HepG2 (cell line): ENCODE measurements around the gene ZFHX3. TPM values are rescaled to one million over a fixed set of nuclear protein-coding genes. Genes with fewer than 3 reads are reported as not detected.

Source experiments
- ESRRA ChIP-seq: sonication (generic); formaldehyde crosslinking; IDR thresholded peaks from 2 replicates; pipeline ENCODE4 v1.5.1; 2020; ENCODE audit warnings: mild to moderate bottlenecking, low read depth, missing genetic modification reagents
- FOXA3 ChIP-seq: IDR thresholded peaks from 2 replicates; pipeline ENCODE4 v1.6.1; 2016; ENCODE audit warnings: missing genetic modification reagents, missing compliant biosample characterization
- GATAD2A ChIP-seq: IDR thresholded peaks from 2 replicates; pipeline ENCODE4 v1.6.1; 2016
- HNF4A ChIP-seq: sonication (generic); formaldehyde crosslinking; IDR thresholded peaks from 2 replicates; pipeline ENCODE4 v1.4.0; 2020; ENCODE audit warnings: missing genetic modification reagents
- MEF2D ChIP-seq: sonication (generic); formaldehyde crosslinking; IDR thresholded peaks from 2 replicates; pipeline ENCODE4 v1.5.1; 2020; ENCODE audit warnings: mild to moderate bottlenecking, missing genetic modification reagents
- NCOA2 ChIP-seq: sonication (generic); formaldehyde crosslinking; IDR thresholded peaks from 2 replicates; pipeline ENCODE4 v1.8.0; 2022; ENCODE audit warnings: inconsistent platforms
- PHF20 ChIP-seq: sonication (generic); formaldehyde crosslinking; IDR thresholded peaks from 2 replicates; pipeline ENCODE4 v1.5.0; 2020; ENCODE audit warnings: mild to moderate bottlenecking, missing genetic modification reagents
- SOX5 ChIP-seq: IDR thresholded peaks from 2 replicates; pipeline ENCODE4 v1.6.1; 2016; ENCODE audit warnings: borderline replicate concordance
- TARDBP ChIP-seq: sonication (generic); formaldehyde crosslinking; IDR thresholded peaks from 2 replicates; pipeline ENCODE4 v1.8.0; 2022; ENCODE audit warnings: mild to moderate bottlenecking, missing genetic modification reagents
- TP53 ChIP-seq: sonication (generic); formaldehyde crosslinking; conservative IDR thresholded peaks from 2 replicates; pipeline ENCODE4 v1.4.0; 2020; ENCODE audit warnings: missing genetic modification reagents
- ZNF350 ChIP-seq: sonication (generic); formaldehyde crosslinking; IDR thresholded peaks from 2 replicates; pipeline ENCODE4 v1.4.0; 2020; ENCODE audit warnings: mild to moderate bottlenecking, low read depth, missing genetic modification reagents, borderline replicate concordance
- polyA plus RNA-seq, 8 experiments: library from polyadenylated mRNA; depleted of rRNA in 3 of 8; stranded (reverse) in 7 of 8; unstranded in 1 of 8; fragments of >200 nt; fragmentation: Illumina TruSeq in 4 of 8; extraction: Trizol in 4 of 8; gene quantifications; 2 replicates each; pipeline versions ENCODE4 v1.2.1 to v1.2.3, GENCODE V29; 2011 to 2016; ENCODE audit warnings: low read depth in 4 of 8, missing spikeins in 1 of 8, mixed read lengths in 1 of 8; ENCODE audit not compliant: insufficient read depth in 1 of 8
- total RNA-seq, 5 experiments: library from RNA; depleted of rRNA; stranded (reverse); fragments of >200 nt; fragmentation: Illumina TruSeq; extraction: Trizol; gene quantifications; 2 replicates each; pipeline ENCODE4 v1.2.3, GENCODE V29; 2016; ENCODE audit warnings: low read depth in 1 of 5
- TF ChIP-seq, protein P1 (sequence below): sonication (generic); formaldehyde crosslinking; IDR thresholded peaks from 2 replicates; pipeline ENCODE4 v1.4.0; 2020; ENCODE audit warnings: missing genetic modification reagents
- TF ChIP-seq, protein P2 (sequence below): sonication (generic); formaldehyde crosslinking; conservative IDR thresholded peaks from 2 replicates; pipeline ENCODE4 v1.4.0; 2020; ENCODE audit warnings: mild to moderate bottlenecking, missing genetic modification reagents, moderate library complexity
- TF ChIP-seq, protein P3 (sequence below): sonication (generic); formaldehyde crosslinking; IDR thresholded peaks from 2 replicates; pipeline ENCODE4 v1.4.0; 2020; ENCODE audit warnings: missing genetic modification reagents
- TF ChIP-seq, protein P4 (sequence below): sonication (generic); formaldehyde crosslinking; IDR thresholded peaks from 2 replicates; pipeline ENCODE4 v1.5.1; 2020; ENCODE audit warnings: missing genetic modification reagents, mild to moderate bottlenecking, borderline replicate concordance

Gene ZFHX3
- total and polyA plus RNA-seq, 2 of the 13 experiments (the other 11 are each of a cell fraction or from before 2014, with no cell fraction given): 5.0 to 6.0 TPM

DNA sequence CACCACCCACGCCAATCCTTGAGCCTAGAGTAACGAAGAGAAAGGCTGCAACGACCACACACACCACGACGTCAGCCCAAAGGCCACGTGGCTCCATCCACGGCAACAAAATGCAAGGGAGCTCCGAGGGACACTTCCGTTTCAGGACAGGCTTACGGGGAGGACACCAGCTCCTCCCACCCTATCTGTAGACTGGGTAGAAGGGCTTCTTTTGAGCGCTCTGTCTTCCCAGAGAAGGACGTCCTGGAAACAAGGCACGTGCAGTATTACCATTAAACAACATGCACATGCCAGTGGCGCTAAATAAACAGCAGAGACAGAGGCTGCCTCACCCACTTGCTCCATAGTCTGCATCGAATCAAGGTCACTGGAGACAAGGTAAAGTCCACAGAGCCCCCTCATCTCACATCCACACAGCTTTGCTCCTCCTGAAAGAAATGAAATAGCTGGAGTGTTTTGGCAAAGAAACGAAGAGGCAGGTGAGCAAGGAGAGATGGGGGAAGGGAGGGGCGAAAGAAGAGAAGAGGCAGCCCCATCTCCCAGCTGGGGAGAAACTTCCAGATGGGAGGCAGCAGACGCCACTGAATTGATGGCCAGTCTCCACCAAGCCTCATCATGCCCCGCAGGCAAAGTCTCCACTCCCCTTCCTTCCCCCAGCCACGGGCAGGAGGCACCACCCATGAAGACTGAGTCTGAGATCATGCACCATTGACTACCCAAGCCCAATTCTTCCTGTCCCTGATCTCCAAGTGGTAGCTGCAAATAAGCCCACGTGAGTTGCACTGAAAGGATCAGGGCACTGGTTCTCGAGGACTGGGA, 24.0 kb downstream of the ZFHX3 start (continued):
- 0 out of 2 replicates have a peak, but pooled peaks have one; percentile 26 for TF ChIP-seq MEF2D (CRISPR knock-in tag)
- peak; percentile 94 for TF ChIP-seq GATAD2A
- peak; percentile 80 for TF ChIP-seq HNF4A (CRISPR knock-in tag)
- TF ChIP-seq NCOA2: peak; percentile 72
- TF ChIP-seq SOX5: peak; percentile 87
- TF ChIP-seq FOXA3 (CRISPR knock-in tag): peak; percentile 90
- peak; percentile 8; the same call in 1 of the 2 replicates for TF ChIP-seq ZNF350 (CRISPR knock-in tag)
- TF ChIP-seq, protein P1, sequence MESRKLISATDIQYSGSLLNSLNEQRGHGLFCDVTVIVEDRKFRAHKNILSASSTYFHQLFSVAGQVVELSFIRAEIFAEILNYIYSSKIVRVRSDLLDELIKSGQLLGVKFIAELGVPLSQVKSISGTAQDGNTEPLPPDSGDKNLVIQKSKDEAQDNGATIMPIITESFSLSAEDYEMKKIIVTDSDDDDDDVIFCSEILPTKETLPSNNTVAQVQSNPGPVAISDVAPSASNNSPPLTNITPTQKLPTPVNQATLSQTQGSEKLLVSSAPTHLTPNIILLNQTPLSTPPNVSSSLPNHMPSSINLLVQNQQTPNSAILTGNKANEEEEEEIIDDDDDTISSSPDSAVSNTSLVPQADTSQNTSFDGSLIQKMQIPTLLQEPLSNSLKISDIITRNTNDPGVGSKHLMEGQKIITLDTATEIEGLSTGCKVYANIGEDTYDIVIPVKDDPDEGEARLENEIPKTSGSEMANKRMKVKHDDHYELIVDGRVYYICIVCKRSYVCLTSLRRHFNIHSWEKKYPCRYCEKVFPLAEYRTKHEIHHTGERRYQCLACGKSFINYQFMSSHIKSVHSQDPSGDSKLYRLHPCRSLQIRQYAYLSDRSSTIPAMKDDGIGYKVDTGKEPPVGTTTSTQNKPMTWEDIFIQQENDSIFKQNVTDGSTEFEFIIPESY: peak; percentile 99
- TF ChIP-seq, protein P2, sequence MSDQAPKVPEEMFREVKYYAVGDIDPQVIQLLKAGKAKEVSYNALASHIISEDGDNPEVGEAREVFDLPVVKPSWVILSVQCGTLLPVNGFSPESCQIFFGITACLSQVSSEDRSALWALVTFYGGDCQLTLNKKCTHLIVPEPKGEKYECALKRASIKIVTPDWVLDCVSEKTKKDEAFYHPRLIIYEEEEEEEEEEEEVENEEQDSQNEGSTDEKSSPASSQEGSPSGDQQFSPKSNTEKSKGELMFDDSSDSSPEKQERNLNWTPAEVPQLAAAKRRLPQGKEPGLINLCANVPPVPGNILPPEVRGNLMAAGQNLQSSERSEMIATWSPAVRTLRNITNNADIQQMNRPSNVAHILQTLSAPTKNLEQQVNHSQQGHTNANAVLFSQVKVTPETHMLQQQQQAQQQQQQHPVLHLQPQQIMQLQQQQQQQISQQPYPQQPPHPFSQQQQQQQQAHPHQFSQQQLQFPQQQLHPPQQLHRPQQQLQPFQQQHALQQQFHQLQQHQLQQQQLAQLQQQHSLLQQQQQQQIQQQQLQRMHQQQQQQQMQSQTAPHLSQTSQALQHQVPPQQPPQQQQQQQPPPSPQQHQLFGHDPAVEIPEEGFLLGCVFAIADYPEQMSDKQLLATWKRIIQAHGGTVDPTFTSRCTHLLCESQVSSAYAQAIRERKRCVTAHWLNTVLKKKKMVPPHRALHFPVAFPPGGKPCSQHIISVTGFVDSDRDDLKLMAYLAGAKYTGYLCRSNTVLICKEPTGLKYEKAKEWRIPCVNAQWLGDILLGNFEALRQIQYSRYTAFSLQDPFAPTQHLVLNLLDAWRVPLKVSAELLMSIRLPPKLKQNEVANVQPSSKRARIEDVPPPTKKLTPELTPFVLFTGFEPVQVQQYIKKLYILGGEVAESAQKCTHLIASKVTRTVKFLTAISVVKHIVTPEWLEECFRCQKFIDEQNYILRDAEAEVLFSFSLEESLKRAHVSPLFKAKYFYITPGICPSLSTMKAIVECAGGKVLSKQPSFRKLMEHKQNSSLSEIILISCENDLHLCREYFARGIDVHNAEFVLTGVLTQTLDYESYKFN (CRISPR knock-in tag): peak; percentile 49
- TF ChIP-seq, protein P3, sequence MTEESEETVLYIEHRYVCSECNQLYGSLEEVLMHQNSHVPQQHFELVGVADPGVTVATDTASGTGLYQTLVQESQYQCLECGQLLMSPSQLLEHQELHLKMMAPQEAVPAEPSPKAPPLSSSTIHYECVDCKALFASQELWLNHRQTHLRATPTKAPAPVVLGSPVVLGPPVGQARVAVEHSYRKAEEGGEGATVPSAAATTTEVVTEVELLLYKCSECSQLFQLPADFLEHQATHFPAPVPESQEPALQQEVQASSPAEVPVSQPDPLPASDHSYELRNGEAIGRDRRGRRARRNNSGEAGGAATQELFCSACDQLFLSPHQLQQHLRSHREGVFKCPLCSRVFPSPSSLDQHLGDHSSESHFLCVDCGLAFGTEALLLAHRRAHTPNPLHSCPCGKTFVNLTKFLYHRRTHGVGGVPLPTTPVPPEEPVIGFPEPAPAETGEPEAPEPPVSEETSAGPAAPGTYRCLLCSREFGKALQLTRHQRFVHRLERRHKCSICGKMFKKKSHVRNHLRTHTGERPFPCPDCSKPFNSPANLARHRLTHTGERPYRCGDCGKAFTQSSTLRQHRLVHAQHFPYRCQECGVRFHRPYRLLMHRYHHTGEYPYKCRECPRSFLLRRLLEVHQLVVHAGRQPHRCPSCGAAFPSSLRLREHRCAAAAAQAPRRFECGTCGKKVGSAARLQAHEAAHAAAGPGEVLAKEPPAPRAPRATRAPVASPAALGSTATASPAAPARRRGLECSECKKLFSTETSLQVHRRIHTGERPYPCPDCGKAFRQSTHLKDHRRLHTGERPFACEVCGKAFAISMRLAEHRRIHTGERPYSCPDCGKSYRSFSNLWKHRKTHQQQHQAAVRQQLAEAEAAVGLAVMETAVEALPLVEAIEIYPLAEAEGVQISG (CRISPR knock-in tag): peak; percentile 53; the same call in 1 of the 2 replicates
- peak; percentile 56; the same call in 1 of the 2 replicates for TF ChIP-seq TARDBP (CRISPR knock-in tag)
- 0 out of 2 replicates have a peak, but pooled peaks have one; percentile 64 for TF ChIP-seq ESRRA (CRISPR knock-in tag)
- no peak for TF ChIP-seq TP53
- TF ChIP-seq PHF20 (CRISPR knock-in tag): no peak
- TF ChIP-seq, protein P4, sequence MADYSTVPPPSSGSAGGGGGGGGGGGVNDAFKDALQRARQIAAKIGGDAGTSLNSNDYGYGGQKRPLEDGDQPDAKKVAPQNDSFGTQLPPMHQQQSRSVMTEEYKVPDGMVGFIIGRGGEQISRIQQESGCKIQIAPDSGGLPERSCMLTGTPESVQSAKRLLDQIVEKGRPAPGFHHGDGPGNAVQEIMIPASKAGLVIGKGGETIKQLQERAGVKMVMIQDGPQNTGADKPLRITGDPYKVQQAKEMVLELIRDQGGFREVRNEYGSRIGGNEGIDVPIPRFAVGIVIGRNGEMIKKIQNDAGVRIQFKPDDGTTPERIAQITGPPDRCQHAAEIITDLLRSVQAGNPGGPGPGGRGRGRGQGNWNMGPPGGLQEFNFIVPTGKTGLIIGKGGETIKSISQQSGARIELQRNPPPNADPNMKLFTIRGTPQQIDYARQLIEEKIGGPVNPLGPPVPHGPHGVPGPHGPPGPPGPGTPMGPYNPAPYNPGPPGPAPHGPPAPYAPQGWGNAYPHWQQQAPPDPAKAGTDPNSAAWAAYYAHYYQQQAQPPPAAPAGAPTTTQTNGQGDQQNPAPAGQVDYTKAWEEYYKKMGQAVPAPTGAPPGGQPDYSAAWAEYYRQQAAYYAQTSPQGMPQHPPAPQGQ (CRISPR knock-in tag): no peak
